ENCODE data around the gene TAF11L5. TPM values are rescaled to one million over a fixed set of nuclear protein-coding genes. Genes with fewer than 3 reads are reported as not detected.
"Not testable (repeated sequence)": the region's sequence is repeated elsewhere in the genome, so short reads cannot be mapped to it uniquely, and the experiment has no call there.

TAF11L5 gene
- total and polyA plus RNA-seq, 9 donors = not detected

DNA sequence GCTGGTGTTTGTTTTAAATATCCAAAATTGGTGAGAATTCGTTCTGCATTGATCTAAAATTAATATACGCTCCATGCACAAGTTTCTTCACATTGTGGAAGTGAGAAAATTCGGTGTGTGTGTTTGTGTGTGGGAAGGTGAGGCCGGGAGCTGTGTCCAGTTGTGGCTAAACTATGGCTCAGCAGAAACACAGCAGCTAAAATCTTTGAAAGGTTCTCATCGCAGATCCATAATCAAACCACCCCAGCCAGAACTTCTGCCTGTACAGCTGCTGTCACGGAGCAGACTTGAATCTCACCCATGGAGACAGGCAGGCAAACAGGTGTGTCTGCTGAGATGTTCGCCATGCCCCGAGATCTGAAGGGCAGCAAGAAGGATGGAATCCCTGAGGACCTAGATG is 27.1 kb upstream of the TAF11L5 start, which contains the start of gene TAF11L2:
TSS of gene TAF11L2 (plus strand) at position 301 of the 400 bp plus-strand sequence.
- not testable (repeated sequence) for H3K36me3 ChIP-seq (ENCODE audit: control insufficient read depth, insufficient read depth, low read length); H3K27me3 ChIP-seq (ENCODE audit: control insufficient read depth, insufficient read depth, low read length); H3K4me1 ChIP-seq (ENCODE audit: control insufficient read depth, insufficient read depth, low read length); H3K27ac ChIP-seq (ENCODE audit: low read length); DNase-seq; H3K9me3 ChIP-seq (replicated peaks; ENCODE audit: control insufficient read depth, low read depth, low read length); H3K4me3 ChIP-seq (ENCODE audit: low read length)
- 77% methylated on average over 3 of the region's 8 CpGs for whole genome bisulfite sequencing (ENCODE audit: insufficient coverage)

DNA sequence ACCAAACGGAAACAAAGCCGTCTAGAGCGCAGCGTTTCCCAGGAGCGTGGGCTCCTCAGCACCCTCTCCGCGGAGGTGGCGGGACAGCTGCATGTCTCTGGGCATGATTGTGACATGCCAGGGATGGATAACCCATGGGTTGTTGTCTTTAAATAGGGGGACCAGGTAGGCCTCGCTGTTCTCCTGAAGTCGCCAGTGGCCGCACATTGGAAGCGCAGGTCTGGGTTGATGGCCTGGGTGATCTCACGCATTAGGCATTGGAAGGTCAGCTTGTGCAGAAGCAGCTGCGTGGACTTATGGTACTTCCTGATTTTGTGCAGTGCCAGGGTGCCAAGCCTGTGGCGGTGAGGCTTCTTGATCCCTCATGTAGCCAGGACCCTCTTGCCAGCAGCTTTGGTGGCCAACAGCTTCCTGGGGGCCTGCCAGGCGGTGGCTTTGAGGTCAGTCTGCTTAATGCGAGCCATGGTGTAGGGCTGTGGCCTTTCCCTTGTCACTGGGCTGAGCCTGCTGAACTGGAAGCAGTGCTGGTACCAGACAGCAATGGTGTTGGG is 13.2 kb upstream of the TAF11L5 start:
- DNase-seq = no peak
- H3K36me3 ChIP-seq (ENCODE audit: control insufficient read depth, insufficient read depth, low read length) = no peaks in the 10 kb centered on the region
- no peaks in the 10 kb centered on the region for H3K9me3 ChIP-seq (replicated peaks; ENCODE audit: control insufficient read depth, low read depth, low read length)
- H3K4me1 ChIP-seq (ENCODE audit: control insufficient read depth, insufficient read depth, low read length) = no peaks in the 10 kb centered on the region
- WGBS (ENCODE audit: insufficient coverage) = 97% methylated on average over 16 of the region's 17 CpGs
- H3K27me3 ChIP-seq (ENCODE audit: control insufficient read depth, insufficient read depth, low read length) = no peaks in the 10 kb centered on the region
- no peak overlapping the region for H3K27ac ChIP-seq (ENCODE audit: low read length)
- no peak overlapping the region for H3K4me3 ChIP-seq (ENCODE audit: low read length)

DNA sequence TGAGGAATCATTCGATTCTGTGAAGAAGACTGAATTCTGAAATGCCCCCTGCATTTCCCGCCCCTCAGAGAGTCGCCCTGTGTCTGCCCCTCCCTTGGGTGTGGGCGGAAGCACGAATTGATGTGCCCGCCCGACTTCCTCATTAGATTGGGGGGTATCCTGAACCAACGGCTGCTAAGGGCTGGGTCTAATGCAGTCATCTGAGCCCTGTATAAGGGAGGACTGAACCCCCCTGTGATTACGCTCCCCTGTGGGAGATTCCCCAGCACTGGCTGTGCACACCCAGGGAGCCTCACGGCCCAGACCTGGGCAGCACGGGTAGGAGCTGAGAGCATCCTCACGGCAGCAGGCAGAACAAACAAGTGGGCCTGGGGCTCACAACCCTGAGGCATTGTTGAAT is 7.5 kb upstream of the TAF11L5 start:
- 73% methylated on average over 1 of the region's 12 CpGs for WGBS (ENCODE audit: insufficient coverage)
- H3K27ac ChIP-seq (ENCODE audit: low read length); H3K4me1 ChIP-seq (ENCODE audit: control insufficient read depth, insufficient read depth, low read length); H3K9me3 ChIP-seq (replicated peaks; ENCODE audit: control insufficient read depth, low read depth, low read length); H3K27me3 ChIP-seq (ENCODE audit: control insufficient read depth, insufficient read depth, low read length); DNase-seq; H3K36me3 ChIP-seq (ENCODE audit: control insufficient read depth, insufficient read depth, low read length); H3K4me3 ChIP-seq (ENCODE audit: low read length): not testable (repeated sequence)

DNA sequence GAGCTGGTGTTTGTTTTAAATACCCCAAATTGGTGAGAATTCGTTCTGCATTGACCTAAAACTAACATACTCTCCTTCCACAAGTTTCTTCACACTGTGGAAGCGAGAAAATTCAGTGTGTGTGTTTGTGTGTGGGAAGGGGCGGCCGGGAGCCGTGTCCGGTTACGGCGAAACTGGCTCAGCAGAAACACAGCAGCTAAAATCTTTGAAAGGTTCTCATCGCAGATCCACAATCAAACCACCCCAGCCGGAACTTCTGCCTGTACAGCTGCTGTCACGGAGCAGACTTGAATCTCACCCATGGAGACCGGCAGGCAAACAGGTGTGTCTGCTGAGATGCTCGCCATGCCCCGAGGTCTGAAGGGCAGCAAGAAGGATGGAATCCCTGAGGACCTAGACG is 7.0 kb upstream of the TAF11L5 start, which contains the start of gene TAF11L3:
TSS of gene TAF11L3 (plus strand) at position 301 of the 400 bp plus-strand sequence.
- H3K27me3 ChIP-seq (ENCODE audit: control insufficient read depth, insufficient read depth, low read length); H3K4me3 ChIP-seq (ENCODE audit: low read length): not testable (repeated sequence)
- no CpG with 5 or more reads among the region's 15 CpGs for WGBS (ENCODE audit: insufficient coverage)

DNA sequence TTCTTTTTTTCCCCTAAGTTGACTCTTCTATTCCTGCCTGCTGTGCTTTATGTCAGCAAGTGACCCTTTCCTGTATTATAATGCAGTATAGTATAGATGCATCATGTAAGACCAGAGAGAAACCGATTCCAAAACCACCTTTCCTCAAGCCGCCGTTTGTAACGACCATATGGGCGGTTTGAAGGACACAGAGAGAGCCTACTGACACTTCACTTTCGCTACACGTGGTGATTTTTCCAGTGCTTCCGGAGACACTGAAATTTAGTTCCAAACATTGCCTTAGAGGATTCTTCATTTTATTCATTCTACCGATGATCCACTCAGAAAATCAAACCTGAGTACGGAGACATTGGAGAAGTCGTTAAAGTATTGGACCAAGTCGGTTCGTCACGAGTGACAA is 5.5 kb upstream of the TAF11L5 start:
- 89% methylated on average over 7 of the region's 14 CpGs for WGBS (ENCODE audit: insufficient coverage)
- not testable (repeated sequence) for H3K4me1 ChIP-seq (ENCODE audit: control insufficient read depth, insufficient read depth, low read length); H3K4me3 ChIP-seq (ENCODE audit: low read length); H3K9me3 ChIP-seq (replicated peaks; ENCODE audit: control insufficient read depth, low read depth, low read length); H3K27ac ChIP-seq (ENCODE audit: low read length); H3K36me3 ChIP-seq (ENCODE audit: control insufficient read depth, insufficient read depth, low read length); H3K27me3 ChIP-seq (ENCODE audit: control insufficient read depth, insufficient read depth, low read length); DNase-seq

More for the DNA sequence above, 7.0 kb upstream of the TAF11L5 start, which contains the start of gene TAF11L3:
- H3K4me1 ChIP-seq (ENCODE audit: control insufficient read depth, insufficient read depth, low read length); H3K36me3 ChIP-seq (ENCODE audit: control insufficient read depth, insufficient read depth, low read length); H3K9me3 ChIP-seq (replicated peaks; ENCODE audit: control insufficient read depth, low read depth, low read length); DNase-seq; H3K27ac ChIP-seq (ENCODE audit: low read length): not testable (repeated sequence)

DNA sequence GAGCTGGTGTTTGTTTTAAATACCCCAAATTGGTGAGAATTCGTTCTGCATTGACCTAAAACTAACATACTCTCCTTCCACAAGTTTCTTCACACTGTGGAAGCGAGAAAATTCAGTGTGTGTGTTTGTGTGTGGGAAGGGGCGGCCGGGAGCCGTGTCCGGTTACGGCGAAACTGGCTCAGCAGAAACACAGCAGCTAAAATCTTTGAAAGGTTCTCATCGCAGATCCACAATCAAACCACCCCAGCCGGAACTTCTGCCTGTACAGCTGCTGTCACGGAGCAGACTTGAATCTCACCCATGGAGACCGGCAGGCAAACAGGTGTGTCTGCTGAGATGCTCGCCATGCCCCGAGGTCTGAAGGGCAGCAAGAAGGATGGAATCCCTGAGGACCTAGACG is 3.5 kb upstream of the TAF11L5 start, which contains the start of gene TAF11L4:
TSS of gene TAF11L4 (plus strand) at position 301 of the 400 bp plus-strand sequence.
- H3K27me3 ChIP-seq (ENCODE audit: control insufficient read depth, insufficient read depth, low read length); H3K27ac ChIP-seq (ENCODE audit: low read length); H3K4me1 ChIP-seq (ENCODE audit: control insufficient read depth, insufficient read depth, low read length); H3K9me3 ChIP-seq (replicated peaks; ENCODE audit: control insufficient read depth, low read depth, low read length); H3K36me3 ChIP-seq (ENCODE audit: control insufficient read depth, insufficient read depth, low read length); DNase-seq; H3K4me3 ChIP-seq (ENCODE audit: low read length): not testable (repeated sequence)
- WGBS (ENCODE audit: insufficient coverage) = no CpG with 5 or more reads among the region's 15 CpGs

DNA sequence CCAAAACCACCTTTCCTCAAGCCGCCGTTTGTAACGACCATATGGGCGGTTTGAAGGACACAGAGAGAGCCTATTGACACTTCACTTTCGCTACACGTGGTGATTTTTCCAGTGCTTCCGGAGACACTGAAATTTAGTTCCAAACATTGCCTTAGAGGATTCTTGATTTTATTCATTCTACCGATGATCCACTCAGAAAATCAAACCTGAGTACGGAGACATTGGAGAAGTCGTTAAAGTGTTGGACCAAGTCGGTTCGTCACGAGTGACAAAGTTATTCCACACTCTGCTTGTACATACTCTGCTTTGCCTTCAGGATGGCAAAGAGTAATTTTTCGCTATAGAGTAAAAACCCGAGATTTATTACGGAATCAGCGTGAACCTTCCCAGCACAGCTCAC is 1.5 kb downstream of the TAF11L5 start:
- not testable (repeated sequence) for H3K27ac ChIP-seq (ENCODE audit: low read length); H3K36me3 ChIP-seq (ENCODE audit: control insufficient read depth, insufficient read depth, low read length); H3K27me3 ChIP-seq (ENCODE audit: control insufficient read depth, insufficient read depth, low read length); H3K9me3 ChIP-seq (replicated peaks; ENCODE audit: control insufficient read depth, low read depth, low read length); H3K4me1 ChIP-seq (ENCODE audit: control insufficient read depth, insufficient read depth, low read length); H3K4me3 ChIP-seq (ENCODE audit: low read length)
- DNase-seq = peak; percentile 9
- 92% methylated on average over 5 of the region's 17 CpGs for WGBS (ENCODE audit: insufficient coverage)

DNA sequence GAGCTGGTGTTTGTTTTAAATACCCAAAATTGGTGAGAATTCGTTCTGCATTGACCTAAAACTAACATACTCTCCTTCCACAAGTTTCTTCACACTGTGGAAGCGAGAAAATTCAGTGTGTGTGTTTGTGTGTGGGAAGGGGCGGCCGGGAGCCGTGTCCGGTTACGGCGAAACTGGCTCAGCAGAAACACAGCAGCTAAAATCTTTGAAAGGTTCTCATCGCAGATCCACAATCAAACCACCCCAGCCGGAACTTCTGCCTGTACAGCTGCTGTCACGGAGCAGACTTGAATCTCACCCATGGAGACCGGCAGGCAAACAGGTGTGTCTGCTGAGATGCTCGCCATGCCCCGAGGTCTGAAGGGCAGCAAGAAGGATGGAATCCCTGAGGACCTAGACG is 3.3 kb downstream of the TAF11L5 start, which contains the start of gene TAF11L6:
TSS of gene TAF11L6 (plus strand) at position 301 of the 400 bp plus-strand sequence.
- not testable (repeated sequence) for H3K9me3 ChIP-seq (replicated peaks; ENCODE audit: control insufficient read depth, low read depth, low read length); H3K4me3 ChIP-seq (ENCODE audit: low read length); H3K27me3 ChIP-seq (ENCODE audit: control insufficient read depth, insufficient read depth, low read length); H3K36me3 ChIP-seq (ENCODE audit: control insufficient read depth, insufficient read depth, low read length); H3K4me1 ChIP-seq (ENCODE audit: control insufficient read depth, insufficient read depth, low read length); DNase-seq; H3K27ac ChIP-seq (ENCODE audit: low read length)
- WGBS (ENCODE audit: insufficient coverage) = no CpG with 5 or more reads among the region's 15 CpGs

Other genes with a start within 250 kb of the TAF11L5 start
- not detected for gene TAF11L2, start 27.0 kb upstream of the TAF11L5 start, total RNA-seq
- not detected for gene TAF11L2, start 27.0 kb upstream of the TAF11L5 start, polyA plus RNA-seq (ENCODE audit: insufficient read depth in 1 of 8, insufficient read length in 8 of 8, low replicate concordance in 1 of 8)
- gene TAF11L3, start 6.9 kb upstream of the TAF11L5 start, total RNA-seq = not detected
- not detected for gene TAF11L3, start 6.9 kb upstream of the TAF11L5 start, polyA plus RNA-seq (ENCODE audit: insufficient read depth in 1 of 8, insufficient read length in 8 of 8, low replicate concordance in 1 of 8)
- gene TAF11L4, start 3.4 kb upstream of the TAF11L5 start, total RNA-seq = not detected
- not detected for gene TAF11L4, start 3.4 kb upstream of the TAF11L5 start, polyA plus RNA-seq (ENCODE audit: insufficient read depth in 1 of 8, insufficient read length in 8 of 8, low replicate concordance in 1 of 8)
- not detected for gene TAF11L6, start 3.4 kb downstream of the TAF11L5 start, total RNA-seq
- gene TAF11L6, start 3.4 kb downstream of the TAF11L5 start, polyA plus RNA-seq (ENCODE audit: insufficient read depth in 1 of 8, insufficient read length in 8 of 8, low replicate concordance in 1 of 8) = not detected
- gene TAF11L7, start 60.5 kb downstream of the TAF11L5 start, total RNA-seq = not detected
- not detected for gene TAF11L7, start 60.5 kb downstream of the TAF11L5 start, polyA plus RNA-seq (ENCODE audit: insufficient read depth in 1 of 8, insufficient read length in 8 of 8, low replicate concordance in 1 of 8)
- gene TAF11L8, start 65.7 kb downstream of the TAF11L5 start, total RNA-seq = not detected
- gene TAF11L8, start 65.7 kb downstream of the TAF11L5 start, polyA plus RNA-seq (ENCODE audit: insufficient read depth in 1 of 8, insufficient read length in 8 of 8, low replicate concordance in 1 of 8) = not detected
- not detected for gene TAF11L9, start 69.2 kb downstream of the TAF11L5 start, total RNA-seq
- gene TAF11L9, start 69.2 kb downstream of the TAF11L5 start, polyA plus RNA-seq (ENCODE audit: insufficient read depth in 1 of 8, insufficient read length in 8 of 8, low replicate concordance in 1 of 8) = not detected
- gene TAF11L10, start 72.6 kb downstream of the TAF11L5 start, total RNA-seq = not detected
- not detected for gene TAF11L10, start 72.6 kb downstream of the TAF11L5 start, polyA plus RNA-seq (ENCODE audit: insufficient read depth in 1 of 8, insufficient read length in 8 of 8, low replicate concordance in 1 of 8)
- not detected for gene TAF11L11, start 78.9 kb downstream of the TAF11L5 start, total RNA-seq
- gene TAF11L11, start 78.9 kb downstream of the TAF11L5 start, polyA plus RNA-seq (ENCODE audit: insufficient read depth in 1 of 8, insufficient read length in 8 of 8, low replicate concordance in 1 of 8) = not detected
- gene TAF11L12, start 85.2 kb downstream of the TAF11L5 start, total RNA-seq = not detected
- gene TAF11L12, start 85.2 kb downstream of the TAF11L5 start, polyA plus RNA-seq (ENCODE audit: insufficient read depth in 1 of 8, insufficient read length in 8 of 8, low replicate concordance in 1 of 8) = not detected
- not detected for gene TAF11L13, start 106.9 kb downstream of the TAF11L5 start, total RNA-seq
- not detected for gene TAF11L13, start 106.9 kb downstream of the TAF11L5 start, polyA plus RNA-seq (ENCODE audit: insufficient read depth in 1 of 8, insufficient read length in 8 of 8, low replicate concordance in 1 of 8)
- gene TAF11L14, start 109.2 kb downstream of the TAF11L5 start, total RNA-seq = not detected
- not detected for gene TAF11L14, start 109.2 kb downstream of the TAF11L5 start, polyA plus RNA-seq (ENCODE audit: insufficient read depth in 1 of 8, insufficient read length in 8 of 8, low replicate concordance in 1 of 8)